Astrocyte (in vitro differentiated cells and primary cell): ENCODE results near the gene NECTIN3.

Source experiments
- EZH2 ChIP-seq: IDR thresholded peaks from 2 replicates; pipeline ENCODE4 v1.6.1; 2012; ENCODE audit warnings: mild to moderate bottlenecking, low read length, inconsistent platforms; ENCODE audit not compliant: insufficient read depth
- TF ChIP-seq, protein P1 (sequence below): IDR thresholded peaks from 2 replicates; pipeline ENCODE4 v1.5.1; 2011; ENCODE audit warnings: low read depth, mild to moderate bottlenecking, inconsistent platforms, low read length, moderate library complexity; ENCODE audit not compliant: insufficient read depth

DNA sequence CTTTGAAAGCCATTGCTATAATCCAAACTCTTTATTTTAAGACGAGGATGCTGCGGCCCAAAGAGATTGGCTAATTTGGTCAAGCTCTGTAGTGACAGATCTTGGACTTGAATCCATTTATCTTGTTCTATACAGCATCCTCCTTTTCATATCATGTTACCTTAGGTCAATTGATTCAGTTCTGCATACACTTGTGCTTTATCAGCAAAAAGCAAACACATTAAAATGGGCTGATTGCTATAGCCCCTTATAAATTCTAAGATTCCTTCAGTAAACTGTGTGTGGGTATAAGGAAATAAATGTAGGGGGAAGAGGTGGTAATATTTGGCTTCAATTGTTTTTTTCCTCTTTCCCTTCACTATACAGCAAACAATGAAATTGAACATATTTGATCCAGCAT lies 40.1 kb upstream of the NECTIN3 start:
- TF ChIP-seq, protein P1, sequence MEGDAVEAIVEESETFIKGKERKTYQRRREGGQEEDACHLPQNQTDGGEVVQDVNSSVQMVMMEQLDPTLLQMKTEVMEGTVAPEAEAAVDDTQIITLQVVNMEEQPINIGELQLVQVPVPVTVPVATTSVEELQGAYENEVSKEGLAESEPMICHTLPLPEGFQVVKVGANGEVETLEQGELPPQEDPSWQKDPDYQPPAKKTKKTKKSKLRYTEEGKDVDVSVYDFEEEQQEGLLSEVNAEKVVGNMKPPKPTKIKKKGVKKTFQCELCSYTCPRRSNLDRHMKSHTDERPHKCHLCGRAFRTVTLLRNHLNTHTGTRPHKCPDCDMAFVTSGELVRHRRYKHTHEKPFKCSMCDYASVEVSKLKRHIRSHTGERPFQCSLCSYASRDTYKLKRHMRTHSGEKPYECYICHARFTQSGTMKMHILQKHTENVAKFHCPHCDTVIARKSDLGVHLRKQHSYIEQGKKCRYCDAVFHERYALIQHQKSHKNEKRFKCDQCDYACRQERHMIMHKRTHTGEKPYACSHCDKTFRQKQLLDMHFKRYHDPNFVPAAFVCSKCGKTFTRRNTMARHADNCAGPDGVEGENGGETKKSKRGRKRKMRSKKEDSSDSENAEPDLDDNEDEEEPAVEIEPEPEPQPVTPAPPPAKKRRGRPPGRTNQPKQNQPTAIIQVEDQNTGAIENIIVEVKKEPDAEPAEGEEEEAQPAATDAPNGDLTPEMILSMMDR: no peak
- no peak for TF ChIP-seq EZH2
